Neural cell (in vitro differentiated cells): ENCODE data around the gene ERP27. TPM values are rescaled to one million over a fixed set of nuclear protein-coding genes. Genes with fewer than 3 reads are reported as not detected.

Experiments used
- H2AFZ ChIP-seq: fragments of 200-600, 300-800 bp; sonication (generic), shearing (Covaris generic); 2 replicates; pipeline ENCODE4 v1.6.0; 2014; ENCODE audit warnings: low read depth, mild to moderate bottlenecking, antibody characterized with exemption, low read length, moderate library complexity
- H3F3A ChIP-seq: fragments of 200-600 bp; shearing (Covaris generic); 2 replicates; pipeline ENCODE4 v1.6.1; 2016; ENCODE audit warnings: mild to moderate bottlenecking, moderate library complexity, mixed read lengths, antibody characterized with exemption, low read length; ENCODE audit not compliant: insufficient read depth, poor library complexity, severe bottlenecking
- H3K27ac ChIP-seq: fragments of 200-600, 300-800 bp; sonication (generic), shearing (Covaris generic); 2 replicates; pipeline ENCODE4 v1.5.1; 2014; ENCODE audit warnings: mild to moderate bottlenecking, low read length, moderate library complexity
- H3K27me3 ChIP-seq: fragments of 300-800, 200-600 bp; sonication (generic), shearing (Covaris generic); 2 replicates; pipeline ENCODE4 v1.6.0; 2014; ENCODE audit warnings: mild to moderate bottlenecking, low read depth, low read length, moderate library complexity; ENCODE audit not compliant: insufficient read depth
- H3K36me3 ChIP-seq: fragments of 300-800, 200-600 bp; sonication (generic), shearing (Covaris generic); 2 replicates; pipeline ENCODE4 v1.5.1; 2014; ENCODE audit warnings: mild to moderate bottlenecking, antibody characterized with exemption, low read length, moderate library complexity; ENCODE audit not compliant: insufficient read depth
- H3K4me2 ChIP-seq: fragments of 300-800, 200-600 bp; sonication (generic), shearing (Covaris generic); 2 replicates; pipeline ENCODE4 v1.6.0; 2014; ENCODE audit warnings: mild to moderate bottlenecking, low read length
- H3K4me3 ChIP-seq: fragments of 300-800, 200-600 bp; sonication (generic), shearing (Covaris generic); 2 replicates; pipeline ENCODE4 v1.5.1; 2014; ENCODE audit warnings: mild to moderate bottlenecking, low read length, moderate library complexity
- H3K79me2 ChIP-seq: fragments of 200-600 bp; shearing (Covaris generic); replicated peaks from 2 replicates; pipeline ENCODE4 v1.6.0; 2014; ENCODE audit warnings: mild to moderate bottlenecking, low read length, moderate library complexity; ENCODE audit not compliant: insufficient read depth
- H3K9ac ChIP-seq: fragments of 300-800, 200-600 bp; sonication (generic), shearing (Covaris generic); 2 replicates; pipeline ENCODE4 v1.6.1; 2016; ENCODE audit warnings: mild to moderate bottlenecking, low read length, mixed read lengths
- H3K9me2 ChIP-seq: fragments of 200-600 bp; shearing (Covaris generic); 2 replicates; pipeline ENCODE4 v1.6.1; 2016; ENCODE audit warnings: mild to moderate bottlenecking, low read length, mixed read lengths; ENCODE audit not compliant: insufficient read depth
- H3K9me3 ChIP-seq: fragments of 200-600, 300-800 bp; sonication (generic), shearing (Covaris generic); 2 replicates; pipeline ENCODE4 v1.6.1; 2016; ENCODE audit warnings: mild to moderate bottlenecking, mixed run types, low read length, moderate library complexity, mixed read lengths
- H4K20me1 ChIP-seq: fragments of 200-600 bp; shearing (Covaris generic); 2 replicates; pipeline ENCODE4 v1.6.1; 2016; ENCODE audit warnings: mild to moderate bottlenecking, mixed run types; ENCODE audit not compliant: insufficient read depth
- CTCF ChIP-seq: fragments of 450-650 bp; IDR thresholded peaks from 2 replicates; pipeline ENCODE4 v1.5.1; 2014; ENCODE audit warnings: antibody characterized with exemption, mild to moderate bottlenecking, moderate library complexity; ENCODE audit not compliant: poor library complexity, severe bottlenecking
- EP300 ChIP-seq: fragments of 450-650 bp; conservative IDR thresholded peaks from 2 replicates; pipeline ENCODE4 v1.6.1; 2014; ENCODE audit warnings: antibody characterized with exemption, mild to moderate bottlenecking, moderate library complexity; ENCODE audit not compliant: poor library complexity, severe bottlenecking
- EZH2 ChIP-seq: fragments of 200-600, 300-800 bp; shearing (Covaris generic), sonication (generic); IDR thresholded peaks from 2 replicates; pipeline ENCODE4 v1.6.1; 2014; ENCODE audit warnings: antibody characterized with exemption, low read length, borderline replicate concordance, mild to moderate bottlenecking; ENCODE audit not compliant: insufficient read depth, poor library complexity, severe bottlenecking
- MXI1 ChIP-seq: fragments of 450-650 bp; conservative IDR thresholded peaks from 2 replicates; pipeline ENCODE4 v1.6.1; 2014; ENCODE audit warnings: antibody characterized with exemption, mild to moderate bottlenecking; ENCODE audit not compliant: poor library complexity, severe bottlenecking
- POLR2AphosphoS5 ChIP-seq: IDR thresholded peaks from 2 replicates; pipeline ENCODE4 v1.6.1; 2012
- RAD21 ChIP-seq: fragments of 450-650 bp; conservative IDR thresholded peaks from 2 replicates; pipeline ENCODE4 v1.6.1; 2014; ENCODE audit warnings: antibody characterized with exemption, mild to moderate bottlenecking, moderate library complexity
- REST ChIP-seq: IDR thresholded peaks from 2 replicates; pipeline ENCODE4 v1.6.1; 2012; ENCODE audit warnings: borderline replicate concordance
- SMC3 ChIP-seq: fragments of 450-650 bp; conservative IDR thresholded peaks from 2 replicates; pipeline ENCODE4 v1.6.1; 2014; ENCODE audit warnings: antibody characterized with exemption, mild to moderate bottlenecking, moderate library complexity; ENCODE audit not compliant: poor library complexity
- TAF1 ChIP-seq: IDR thresholded peaks from 2 replicates; pipeline ENCODE4 v1.6.1; 2012; ENCODE audit warnings: low read depth
- polyA plus RNA-seq: library from polyadenylated mRNA; depleted of rRNA; stranded (reverse); fragments of >200 nt; gene quantifications from 2 replicates; pipeline ENCODE4 v1.2.3, GENCODE V29; 2014

The ERP27 gene
- polyA plus RNA-seq, 1 donor from 2014 or later, result not detected

- H3K79me2 ChIP-seq, result no peaks in the 10 kb centered on the region
- TF ChIP-seq MXI1 (no peak), TAF1 (no peak), REST (no peak)
Measured at GRCh38 chr12:14965221-14965620, 26.9 kb upstream of the ERP27 start.

GRCh38 chr12:14964406-14964805, 26.1 kb upstream of the ERP27 start:
- Histone ChIP-seq H3K9ac (no peak overlapping the region), H3K27ac (no peak overlapping the region), H4K20me1 (no peaks in the 10 kb centered on the region), H3K9me2 (no peaks in the 10 kb centered on the region), H3K4me2 (no peak overlapping the region), H3K9me3 (no peaks in the 10 kb centered on the region), H3K79me2 (no peaks in the 10 kb centered on the region), H3K27me3 (no peaks in the 10 kb centered on the region), H2AFZ (no peak overlapping the region), H3K4me3 (no peak overlapping the region), H3K36me3 (no peaks in the 10 kb centered on the region), H3F3A (no peaks in the 10 kb centered on the region)
- TF ChIP-seq REST, result no peak
- TF ChIP-seq RAD21, result no peak
- TF ChIP-seq EZH2, result no peak
- TF ChIP-seq TAF1, result no peak
- no peak for TF ChIP-seq SMC3
- TF ChIP-seq CTCF, result no peak
- no peak for TF ChIP-seq MXI1
- TF ChIP-seq EP300, result no peak
- TF ChIP-seq POLR2AphosphoS5, result no peak

More at GRCh38 chr12:14965221-14965620, 26.9 kb upstream of the ERP27 start:
- H3F3A ChIP-seq, result no peaks in the 10 kb centered on the region
- H3K4me2 ChIP-seq, result no peak overlapping the region
- H4K20me1 ChIP-seq, result no peaks in the 10 kb centered on the region
- no peak overlapping the region for H3K27ac ChIP-seq
- H3K9ac ChIP-seq, result no peak overlapping the region
- H3K27me3 ChIP-seq, result no peaks in the 10 kb centered on the region
- no peaks in the 10 kb centered on the region for H3K36me3 ChIP-seq
- H2AFZ ChIP-seq, result no peak overlapping the region
- H3K9me3 ChIP-seq, result no peaks in the 10 kb centered on the region
- H3K4me3 ChIP-seq, result no peak overlapping the region
- no peaks in the 10 kb centered on the region for H3K9me2 ChIP-seq
